Mesendoderm (in vitro differentiated cells): Measurements from ENCODE around the gene SDK1.

ENCODE experiments used
- DNase-seq: peaks from one replicate; pipeline ENCODE4 v3.0.0; 2013
- H2AK5ac ChIP-seq: 2 replicates; pipeline ENCODE4 v1.6.1; 2013; ENCODE audit warnings: low read length, inconsistent platforms
- H2BK120ac ChIP-seq: 2 replicates; pipeline ENCODE4 v1.6.1; 2013; ENCODE audit warnings: low read depth, mild to moderate bottlenecking, low read length, moderate library complexity, mixed read lengths
- H2BK15ac ChIP-seq: replicated peaks from 2 replicates; pipeline ENCODE4 v1.6.1; 2013; ENCODE audit warnings: low read depth, mild to moderate bottlenecking, moderate library complexity
- H2BK5ac ChIP-seq: 2 replicates; pipeline ENCODE4 v1.6.1; 2013; ENCODE audit warnings: low read length, inconsistent platforms
- H3K18ac ChIP-seq: 2 replicates; pipeline ENCODE4 v1.6.1; 2013; ENCODE audit warnings: mild to moderate bottlenecking, low read length, mixed read lengths
- H3K23ac ChIP-seq: one replicate; pipeline ENCODE4 v1.6.1; 2013; ENCODE audit warnings: low read length
- H3K27ac ChIP-seq: 2 replicates; pipeline ENCODE4 v1.5.1; 2013; ENCODE audit warnings: low read depth, mild to moderate bottlenecking, inconsistent platforms, low read length, moderate library complexity
- H3K27me3 ChIP-seq: 2 replicates; pipeline ENCODE4 v1.6.1; 2013; ENCODE audit warnings: low read length, control low read depth, mild to moderate bottlenecking, inconsistent platforms; ENCODE audit not compliant: insufficient read depth, poor library complexity
- H3K36me3 ChIP-seq: 2 replicates; pipeline ENCODE4 v1.6.1; 2013; ENCODE audit warnings: low read length, inconsistent platforms; ENCODE audit not compliant: control insufficient read depth, insufficient read depth
- H3K4ac ChIP-seq: one replicate; pipeline ENCODE4 v1.6.1; 2013; ENCODE audit warnings: low read depth, mild to moderate bottlenecking, low read length, moderate library complexity
- H3K4me1 ChIP-seq: 2 replicates; pipeline ENCODE4 v1.6.1; 2013; ENCODE audit warnings: low read depth, low read length, inconsistent platforms; ENCODE audit not compliant: control insufficient read depth
- H3K4me2 ChIP-seq: 2 replicates; pipeline ENCODE4 v1.6.1; 2013; ENCODE audit warnings: low read length
- H3K4me3 ChIP-seq: 2 replicates; pipeline ENCODE4 v1.5.1; 2013; ENCODE audit warnings: mild to moderate bottlenecking, low read length
- H3K56ac ChIP-seq: one replicate; pipeline ENCODE4 v1.6.1; 2013; ENCODE audit warnings: low read length
- H3K79me1 ChIP-seq: 2 replicates; pipeline ENCODE4 v1.6.1; 2013; ENCODE audit warnings: low read length, inconsistent platforms
- H3K79me2 ChIP-seq: 2 replicates; pipeline ENCODE4 v1.6.1; 2013; ENCODE audit warnings: mild to moderate bottlenecking, low read length; ENCODE audit not compliant: control insufficient read depth, insufficient read depth
- H3K9ac ChIP-seq: 2 replicates; pipeline ENCODE4 v1.6.1; 2013; ENCODE audit warnings: low read length, inconsistent platforms
- H4K5ac ChIP-seq: one replicate; pipeline ENCODE4 v1.6.1; 2013; ENCODE audit warnings: low read length
- H4K8ac ChIP-seq: one replicate; pipeline ENCODE4 v1.6.1; 2013; ENCODE audit warnings: low read depth, mild to moderate bottlenecking, control low read depth, low read length, moderate library complexity
- WGBS: extraction: QIAGEN DNeasy Blood & Tissue Kit; methylation state at CpG from one replicate; pipeline ENCODE4 v1.1.7; 2013; ENCODE audit warnings: low lambda C conversion rate, missing lambda C conversion rate; ENCODE audit not compliant: insufficient coverage; ENCODE audit errors: extremely low coverage; 5-methylcytosine and 5-hydroxymethylcytosine counted together

Gene SDK1

GRCh38 chr7:3957472-3958108, 656.5 kb downstream of the SDK1 start:
- Histone ChIP-seq H3K4me2 (no peak overlapping the region), H3K27ac (no peak overlapping the region)
- no CpG with 5 or more reads among the region's 8 CpGs for WGBS

GRCh38 chr7:3958109-3958483, 657.0 kb downstream of the SDK1 start:
- H3K79me2 ChIP-seq: no peaks in the 10 kb centered on the region
- H2BK15ac ChIP-seq: no peak overlapping the region
- no peaks in the 10 kb centered on the region for H3K27me3 ChIP-seq
- no peak overlapping the region for H2BK120ac ChIP-seq
- H3K9ac ChIP-seq: no peak overlapping the region
- DNase-seq: no peak
- H3K4me1 ChIP-seq: no peaks in the 10 kb centered on the region
- no peaks in the 10 kb centered on the region for H3K79me1 ChIP-seq
- H4K5ac ChIP-seq: no peak overlapping the region
- H3K36me3 ChIP-seq: no peaks in the 10 kb centered on the region
- no peak overlapping the region for H3K4ac ChIP-seq
- no peak overlapping the region for H4K8ac ChIP-seq
- H3K18ac ChIP-seq: no peak overlapping the region
- no peak overlapping the region for H2BK5ac ChIP-seq
- no peak overlapping the region for H3K56ac ChIP-seq
- H2AK5ac ChIP-seq: no peak overlapping the region
- no peak overlapping the region for H3K4me2 ChIP-seq
- no peak overlapping the region for H3K4me3 ChIP-seq
- no peak overlapping the region for H3K27ac ChIP-seq
- WGBS: no CpG with 5 or more reads among the region's 5 CpGs
- H3K23ac ChIP-seq: no peak overlapping the region

More at GRCh38 chr7:3957472-3958108, 656.5 kb downstream of the SDK1 start:
- Histone ChIP-seq H3K4me1 (no peaks in the 10 kb centered on the region), H3K9ac (no peak overlapping the region), H3K27me3 (no peaks in the 10 kb centered on the region), H3K79me2 (no peaks in the 10 kb centered on the region), H2BK15ac (no peak overlapping the region), H3K4me3 (no peak overlapping the region), H3K36me3 (no peaks in the 10 kb centered on the region), H2AK5ac (no peak overlapping the region), H3K4ac (no peak overlapping the region), H2BK5ac (no peak overlapping the region), H2BK120ac (no peak overlapping the region), H3K56ac (no peak overlapping the region), H4K5ac (no peak overlapping the region), H4K8ac (no peak overlapping the region), H3K18ac (no peak overlapping the region), H3K23ac (no peak overlapping the region), H3K79me1 (no peaks in the 10 kb centered on the region)
- DNase-seq: no peak

GRCh38 chr7:3959364-3959763, 658.3 kb downstream of the SDK1 start:
- H3K79me2 ChIP-seq: no peaks in the 10 kb centered on the region
- H2AK5ac ChIP-seq: no peak overlapping the region
- no CpG with 5 or more reads among the region's 6 CpGs for WGBS
- no peak overlapping the region for H3K27ac ChIP-seq
- no peak overlapping the region for H3K23ac ChIP-seq
- H3K9ac ChIP-seq: no peak overlapping the region
- H3K4ac ChIP-seq: no peak overlapping the region
- H4K5ac ChIP-seq: no peak overlapping the region
- no peak overlapping the region for H2BK5ac ChIP-seq
- H3K4me2 ChIP-seq: no peak overlapping the region
- H3K27me3 ChIP-seq: no peaks in the 10 kb centered on the region
- no peak overlapping the region for H4K8ac ChIP-seq
- no peak overlapping the region for H2BK120ac ChIP-seq
- no peaks in the 10 kb centered on the region for H3K4me1 ChIP-seq
- H3K18ac ChIP-seq: no peak overlapping the region
- no peak overlapping the region for H3K56ac ChIP-seq
- no peaks in the 10 kb centered on the region for H3K79me1 ChIP-seq
- H3K4me3 ChIP-seq: no peak overlapping the region
- no peak overlapping the region for H2BK15ac ChIP-seq
- DNase-seq: no peak
- H3K36me3 ChIP-seq: no peaks in the 10 kb centered on the region

DNA sequence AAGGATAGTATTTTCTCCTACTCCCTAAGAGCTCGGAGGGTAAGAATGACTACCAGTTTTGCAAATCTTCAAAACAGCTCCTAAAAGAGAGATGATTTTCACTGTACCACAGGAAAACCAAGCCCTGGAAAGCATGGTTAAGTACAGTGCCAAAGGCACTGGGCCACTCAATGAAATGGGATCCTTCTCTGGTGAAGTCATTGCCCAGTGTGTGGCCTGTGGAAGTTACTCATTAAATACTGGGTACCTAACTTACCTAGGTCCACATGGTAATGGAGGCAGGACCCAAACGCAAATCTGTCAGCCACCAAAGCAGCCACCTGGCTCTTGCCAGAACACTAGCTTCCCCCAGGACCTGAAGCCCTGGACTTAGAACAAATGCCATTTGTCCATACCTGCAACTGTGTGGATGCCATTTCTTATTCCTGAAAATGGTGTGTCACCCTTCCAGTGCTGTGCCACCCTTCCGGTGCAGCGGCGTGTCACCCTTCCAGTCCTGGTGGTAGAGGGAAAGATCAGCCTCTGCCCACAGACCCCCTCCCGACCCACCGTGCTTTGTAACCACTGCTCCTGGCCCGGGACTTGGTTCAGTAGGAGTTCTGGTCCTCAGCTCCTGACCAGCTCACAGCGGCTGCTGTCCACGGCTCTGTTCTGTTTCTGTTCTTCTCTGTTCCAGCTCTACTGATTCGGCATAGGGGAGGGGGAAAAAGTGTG, 659.2 kb downstream of the SDK1 start:
- Histone ChIP-seq H3K4ac (no peak overlapping the region), H4K5ac (no peak overlapping the region), H3K36me3 (no peaks in the 10 kb centered on the region), H3K23ac (no peak overlapping the region), H3K9ac (no peak overlapping the region), H3K4me1 (no peaks in the 10 kb centered on the region), H3K56ac (no peak overlapping the region), H2AK5ac (no peak overlapping the region), H4K8ac (no peak overlapping the region), H3K4me3 (no peak overlapping the region), H3K4me2 (no peak overlapping the region), H2BK15ac (no peak overlapping the region), H3K79me1 (no peaks in the 10 kb centered on the region), H3K27ac (no peak overlapping the region), H3K18ac (no peak overlapping the region), H3K79me2 (no peaks in the 10 kb centered on the region), H2BK120ac (no peak overlapping the region), H2BK5ac (no peak overlapping the region), H3K27me3 (no peaks in the 10 kb centered on the region)
- DNase-seq: no peak
- WGBS: no CpG with 5 or more reads among the region's 11 CpGs

GRCh38 chr7:3960942-3961341, 659.9 kb downstream of the SDK1 start:
- DNase-seq: no peak
- Histone ChIP-seq H3K23ac (no peak overlapping the region), H2BK5ac (no peak overlapping the region), H3K36me3 (no peaks in the 10 kb centered on the region), H3K4me2 (no peak overlapping the region), H4K5ac (no peak overlapping the region), H2AK5ac (no peak overlapping the region), H3K9ac (no peak overlapping the region), H3K4me3 (no peak overlapping the region), H2BK15ac (no peak overlapping the region), H3K27me3 (no peaks in the 10 kb centered on the region), H3K18ac (no peak overlapping the region), H3K79me2 (no peaks in the 10 kb centered on the region), H3K4ac (no peak overlapping the region), H2BK120ac (no peak overlapping the region), H3K27ac (no peak overlapping the region), H3K4me1 (no peaks in the 10 kb centered on the region), H4K8ac (no peak overlapping the region), H3K79me1 (no peaks in the 10 kb centered on the region), H3K56ac (no peak overlapping the region)
- no CpG with 5 or more reads among the region's 3 CpGs for WGBS
